Epithelial cell of prostate (primary cell): ENCODE data around the gene CYP4Z1.
A peak's percentile ranks its signal among the peaks of the same experiment; 100 is the strongest.
"Not testable (repeated sequence)": the region's sequence is repeated elsewhere in the genome, so short reads cannot be mapped to it uniquely, and the experiment has no call there.

Experiments used
- DNase-seq: peaks from one replicate; pipeline ENCODE4 v3.0.0-alpha.2; 2011; ENCODE audit warnings: low read depth, low spot score
- H3K27ac ChIP-seq: fragments of 450-650 bp; 2 replicates; pipeline ENCODE4 v1.5.1; 2017; ENCODE audit warnings: mild to moderate bottlenecking

The CYP4Z1 gene, protein sequence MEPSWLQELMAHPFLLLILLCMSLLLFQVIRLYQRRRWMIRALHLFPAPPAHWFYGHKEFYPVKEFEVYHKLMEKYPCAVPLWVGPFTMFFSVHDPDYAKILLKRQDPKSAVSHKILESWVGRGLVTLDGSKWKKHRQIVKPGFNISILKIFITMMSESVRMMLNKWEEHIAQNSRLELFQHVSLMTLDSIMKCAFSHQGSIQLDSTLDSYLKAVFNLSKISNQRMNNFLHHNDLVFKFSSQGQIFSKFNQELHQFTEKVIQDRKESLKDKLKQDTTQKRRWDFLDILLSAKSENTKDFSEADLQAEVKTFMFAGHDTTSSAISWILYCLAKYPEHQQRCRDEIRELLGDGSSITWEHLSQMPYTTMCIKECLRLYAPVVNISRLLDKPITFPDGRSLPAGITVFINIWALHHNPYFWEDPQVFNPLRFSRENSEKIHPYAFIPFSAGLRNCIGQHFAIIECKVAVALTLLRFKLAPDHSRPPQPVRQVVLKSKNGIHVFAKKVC

DNA sequence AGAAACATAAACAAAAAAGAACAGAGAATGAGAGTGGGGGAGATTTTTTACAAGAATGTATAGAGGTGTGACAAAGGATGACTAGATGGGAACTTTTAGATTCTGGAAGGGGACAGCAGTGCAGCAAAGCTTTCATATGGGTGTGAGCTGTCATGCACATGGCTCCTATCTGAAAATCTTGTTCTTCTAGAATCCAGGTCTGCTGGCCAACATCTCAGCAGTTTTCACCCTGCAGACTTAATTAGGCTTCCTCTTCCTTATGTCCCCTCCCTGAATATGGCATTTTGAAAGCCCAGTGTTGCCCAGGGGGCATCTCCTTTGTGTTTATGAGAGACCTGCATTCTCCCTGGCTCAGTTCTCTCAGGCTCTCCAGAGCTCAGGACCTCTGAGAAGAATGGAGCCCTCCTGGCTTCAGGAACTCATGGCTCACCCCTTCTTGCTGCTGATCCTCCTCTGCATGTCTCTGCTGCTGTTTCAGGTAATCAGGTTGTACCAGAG lies at the start of gene CYP4Z1:
Gene CYP4Z1, plus strand, starts transcription at position 135 of the 498 bp plus-strand sequence. Its CDS starts 260 bp downstream, at position 395.
- no peak within 1 kb of the TSS for H3K27ac ChIP-seq
- no peak for DNase-seq

DNA sequence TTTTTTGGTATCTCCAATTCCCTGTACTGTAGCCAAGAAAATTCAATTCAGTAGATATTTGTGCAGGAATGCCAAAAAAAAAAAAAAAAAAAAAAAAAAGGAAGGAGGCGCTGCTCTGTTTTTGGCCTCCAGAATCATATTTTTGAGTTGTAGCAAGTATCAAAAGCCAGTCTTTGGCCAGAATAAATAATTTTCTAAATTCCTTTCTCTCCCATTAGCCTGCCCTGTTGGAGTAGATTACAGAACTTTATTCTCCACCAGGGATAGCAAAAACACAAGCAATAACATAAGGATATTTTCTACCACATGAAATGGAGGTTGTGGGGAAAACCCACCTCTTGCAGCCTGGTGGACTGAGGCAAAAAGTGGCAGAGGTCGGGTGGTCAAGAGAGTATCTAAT lies 46.0 kb upstream of the CYP4Z1 start:
- H3K27ac ChIP-seq = no peak overlapping the region
- DNase-seq = no peak

DNA sequence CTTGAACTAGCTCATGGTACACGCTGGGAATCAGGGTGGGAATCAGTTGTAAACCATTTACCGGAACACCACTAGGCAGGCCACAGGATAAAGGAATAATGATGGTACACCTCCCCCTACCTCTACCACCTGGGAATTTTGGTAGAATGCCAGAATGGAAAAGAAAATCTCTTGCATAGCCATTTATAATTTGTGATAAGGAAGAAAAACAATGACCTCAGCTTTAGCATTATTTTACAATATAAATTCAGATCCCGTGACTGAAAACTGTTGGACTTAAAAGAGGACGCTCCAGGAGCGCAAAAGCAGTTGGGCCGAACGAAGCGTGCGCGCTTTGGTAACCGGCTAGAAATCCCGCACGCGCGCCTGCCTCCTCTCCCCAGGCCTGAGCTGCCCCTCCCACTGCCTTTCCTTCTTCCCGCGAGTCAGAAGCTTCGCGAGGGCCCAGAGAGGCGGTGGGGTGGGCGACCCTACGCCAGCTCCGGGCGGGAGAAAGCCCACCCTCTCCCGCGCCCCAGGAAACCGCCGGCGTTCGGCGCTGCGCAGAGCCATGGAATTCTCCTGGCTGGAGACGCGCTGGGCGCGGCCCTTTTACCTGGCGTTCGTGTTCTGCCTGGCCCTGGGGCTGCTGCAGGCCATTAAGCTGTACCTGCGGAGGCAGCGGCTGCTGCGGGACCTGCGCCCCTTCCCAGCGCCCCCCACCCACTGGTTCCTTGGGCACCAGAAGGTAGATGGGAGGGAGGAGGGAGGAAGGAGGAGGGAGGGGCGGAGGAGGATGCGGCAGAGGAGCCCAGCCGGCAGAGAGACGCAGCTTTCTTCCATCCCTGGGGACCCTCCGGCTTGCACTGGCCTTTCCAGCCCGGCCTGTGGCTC lies 43.5 kb upstream of the CYP4Z1 start, which contains the start of gene CYP4X1:
Gene CYP4X1, plus strand, starts transcription at position 402 of the 873 bp plus-strand sequence. Its CDS starts 149 bp downstream, at position 551.
- H3K27ac ChIP-seq = no peak within 1 kb of the TSS
- DNase-seq = no peak

DNA sequence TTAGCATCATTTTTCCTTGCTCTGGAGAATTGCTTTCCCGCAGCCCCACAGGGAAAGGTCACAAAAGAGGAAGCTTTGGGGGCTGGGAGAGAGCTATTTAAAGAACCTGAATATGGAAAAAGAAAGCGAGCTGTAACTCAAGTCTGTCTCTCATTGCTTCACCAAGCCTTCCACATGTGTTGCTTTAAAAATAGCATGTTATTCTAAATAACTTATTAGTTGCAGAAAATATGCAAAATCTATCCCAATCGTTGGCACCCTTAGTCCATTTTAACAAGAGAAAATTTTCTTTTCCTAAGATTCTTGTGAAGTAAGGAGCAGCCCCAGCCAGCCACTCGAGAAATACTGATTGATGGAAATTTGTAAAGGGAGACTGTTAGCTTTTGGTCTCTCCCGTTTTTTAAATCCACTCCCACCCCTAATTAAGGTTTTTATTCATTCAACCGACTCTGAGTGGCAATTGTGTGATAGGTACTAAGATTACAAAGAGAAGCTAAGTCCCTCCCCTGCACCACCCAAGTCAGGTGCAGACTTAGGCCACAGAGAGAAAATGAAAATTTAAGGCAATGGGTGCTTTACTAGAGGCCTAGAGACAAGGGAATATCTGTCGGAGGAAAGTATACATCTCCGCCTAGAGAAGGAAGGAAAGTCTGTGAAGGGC lies 42.8 kb upstream of the CYP4Z1 start:
- no peak overlapping the region for H3K27ac ChIP-seq
- DNase-seq = no peak

DNA sequence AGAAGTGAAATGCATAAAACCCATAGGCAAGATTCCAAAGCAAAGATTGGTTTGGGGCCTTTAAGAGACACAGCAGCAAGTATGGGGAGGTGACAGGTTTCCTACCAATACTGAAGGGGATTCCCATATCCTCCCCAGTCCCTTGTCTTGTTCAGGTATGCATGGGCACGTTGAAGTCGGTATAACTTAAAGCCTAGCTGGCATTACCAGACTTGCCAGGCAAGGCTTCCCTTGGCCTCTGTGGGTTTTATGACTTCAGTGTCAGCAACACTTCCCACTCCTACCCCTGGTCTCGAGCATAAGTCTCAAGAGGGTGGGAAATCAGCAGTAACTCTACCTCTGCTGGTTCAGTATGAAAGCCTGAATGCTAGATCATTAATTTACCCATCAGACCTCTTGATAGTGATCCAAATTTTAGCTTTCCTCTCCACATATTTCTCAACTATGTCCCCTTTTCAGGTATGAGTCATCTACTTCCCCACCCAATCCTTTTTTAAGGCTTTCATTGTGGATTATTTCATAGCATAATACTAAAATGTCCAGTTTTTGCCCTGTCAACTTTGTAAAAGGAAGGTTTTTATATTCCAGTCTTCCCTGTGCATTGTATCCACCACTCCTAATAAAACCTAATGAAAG lies 36.7 kb upstream of the CYP4Z1 start:
- peak overlapping the region; percentile 34 for H3K27ac ChIP-seq
- no peak for DNase-seq

DNA sequence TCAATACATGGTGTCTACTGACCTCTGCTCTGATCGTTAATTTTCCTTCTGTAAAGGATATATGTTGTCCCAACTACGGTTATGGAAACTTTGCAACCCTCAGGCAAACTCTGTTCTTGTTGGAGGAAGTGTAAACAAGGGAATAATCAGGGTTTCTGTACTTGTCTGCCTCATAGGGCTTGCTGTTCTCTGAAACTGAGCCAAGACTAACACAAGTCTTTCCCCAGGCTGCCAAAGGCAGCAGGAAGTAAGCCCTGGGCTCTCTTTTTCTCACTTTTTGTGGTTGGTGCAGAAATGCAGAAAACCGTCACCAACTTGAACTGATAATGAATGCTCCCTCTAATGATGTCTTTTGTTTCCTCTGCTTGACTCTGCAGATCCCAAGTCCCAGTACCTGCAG lies 36.0 kb upstream of the CYP4Z1 start:
- peak overlapping the region; percentile 34 for H3K27ac ChIP-seq
- DNase-seq = peak; percentile 57

DNA sequence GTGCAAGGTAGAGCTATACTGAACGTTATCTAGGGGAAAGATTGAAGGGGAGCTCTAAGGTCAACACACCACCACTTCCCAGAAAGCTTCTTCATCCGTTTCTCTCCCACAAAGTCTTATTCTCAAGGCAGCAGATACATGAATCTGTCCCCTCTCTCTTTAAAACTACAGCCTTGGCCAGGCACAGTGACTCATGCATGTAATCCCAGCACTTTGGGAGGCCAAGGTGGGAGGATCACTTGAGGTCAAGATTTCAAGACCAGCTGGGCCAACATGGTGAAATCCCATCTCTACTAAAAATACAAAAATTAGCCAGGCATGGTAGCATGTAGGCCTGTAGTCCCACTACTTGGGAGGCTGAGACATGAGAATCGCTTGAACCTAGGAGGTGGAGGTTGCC lies 35.4 kb upstream of the CYP4Z1 start:
- peak overlapping the region; percentile 34 for H3K27ac ChIP-seq
- no peak for DNase-seq

DNA sequence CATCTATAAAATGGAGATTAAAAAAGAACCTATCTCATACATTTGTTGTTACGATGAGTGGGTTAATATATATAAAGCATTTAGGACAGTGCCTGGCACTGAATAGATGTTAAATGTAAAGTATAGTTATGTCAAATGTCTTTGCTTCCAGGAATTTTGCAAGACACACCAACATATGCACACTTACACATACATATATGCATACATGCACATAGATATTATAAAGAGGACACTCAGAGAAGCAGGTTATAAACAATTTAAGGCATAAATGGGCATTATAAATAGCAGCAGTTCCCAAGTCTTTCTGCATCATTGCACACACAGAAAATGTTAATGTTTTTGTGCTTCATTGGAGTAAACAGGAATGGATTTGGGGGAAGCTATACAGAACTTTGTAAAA lies 30.3 kb upstream of the CYP4Z1 start:
- DNase-seq = no peak
- no peak overlapping the region for H3K27ac ChIP-seq

DNA sequence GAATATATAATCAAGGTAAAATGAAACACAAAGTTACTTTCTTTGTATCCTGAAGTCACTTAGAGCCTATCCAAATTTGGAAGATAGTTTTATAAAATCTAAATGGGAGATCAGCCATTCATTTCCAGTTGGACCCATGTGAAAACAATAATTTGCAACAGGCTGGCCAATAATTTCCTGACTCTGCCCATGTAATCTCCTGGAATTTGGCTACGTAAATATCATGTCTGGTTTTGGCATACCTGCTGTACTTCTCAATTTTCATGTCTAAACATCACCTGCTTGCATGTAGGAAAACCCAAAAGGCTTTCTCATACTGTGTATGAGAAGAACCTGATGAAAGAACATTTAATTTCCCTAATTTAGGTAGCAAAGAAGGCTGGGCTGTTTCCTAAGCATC lies 7.7 kb upstream of the CYP4Z1 start:
- DNase-seq = no peak
- H3K27ac ChIP-seq = no peak overlapping the region

DNA sequence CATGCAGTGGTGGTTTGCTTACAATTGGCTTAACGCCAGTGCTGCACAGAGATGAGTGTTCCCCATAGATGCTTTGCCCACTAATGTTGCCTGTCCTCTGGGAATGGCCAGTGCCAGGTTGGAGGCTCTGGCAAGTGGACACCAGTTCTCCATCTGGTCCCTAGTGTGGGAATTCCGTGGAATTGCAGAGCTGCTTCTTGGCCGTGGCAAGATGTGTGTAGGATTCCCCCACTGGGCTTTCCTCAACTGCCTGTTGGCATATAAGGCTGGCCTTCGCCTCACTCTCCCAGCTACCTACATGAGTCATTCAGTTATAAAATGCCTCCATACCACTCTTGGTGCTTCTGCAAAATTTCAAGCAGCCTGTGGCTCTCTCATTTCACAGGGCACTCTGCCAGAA lies 2.0 kb downstream of the CYP4Z1 start:
- not testable (repeated sequence) for H3K27ac ChIP-seq, DNase-seq

DNA sequence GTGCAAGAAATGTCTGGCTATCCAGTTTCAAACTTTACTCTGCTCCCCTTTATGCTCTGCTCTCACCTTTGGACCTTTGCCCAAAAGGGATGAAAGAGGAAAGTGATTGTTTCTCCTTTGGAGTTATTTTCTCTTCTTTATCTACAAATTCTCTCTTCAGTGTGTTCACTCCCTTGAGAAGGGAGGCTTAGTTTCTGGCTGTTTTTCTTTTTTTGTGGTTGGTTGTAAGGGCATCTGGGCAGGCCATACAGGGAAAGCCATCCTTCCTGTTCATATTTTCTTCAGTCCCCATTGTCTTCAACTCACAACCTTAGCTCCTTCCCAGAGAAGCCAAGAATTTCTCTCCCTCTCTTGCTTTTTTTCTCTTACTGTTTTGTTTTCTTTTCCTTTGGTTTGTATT lies 2.5 kb downstream of the CYP4Z1 start:
- not testable (repeated sequence) for DNase-seq, H3K27ac ChIP-seq

DNA sequence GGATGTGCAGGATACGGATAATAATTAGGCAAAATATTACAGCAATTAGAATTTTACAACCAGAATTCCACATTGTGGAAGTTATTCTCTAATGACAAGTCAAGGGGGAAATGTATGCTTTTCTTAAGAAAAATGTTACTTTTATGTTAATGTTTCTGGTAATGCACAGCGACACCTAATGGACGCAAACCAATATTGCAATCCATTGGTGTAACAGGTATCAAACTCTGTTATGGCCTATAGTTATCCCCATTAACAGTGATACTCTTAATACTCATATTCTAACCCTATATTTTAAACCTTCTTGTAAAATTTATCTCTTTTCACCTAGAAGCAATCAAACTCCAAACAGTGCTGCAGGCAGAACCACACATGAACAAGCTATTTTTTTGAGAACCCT lies 22.3 kb downstream of the CYP4Z1 start:
- H3K27ac ChIP-seq, DNase-seq: not testable (repeated sequence)

DNA sequence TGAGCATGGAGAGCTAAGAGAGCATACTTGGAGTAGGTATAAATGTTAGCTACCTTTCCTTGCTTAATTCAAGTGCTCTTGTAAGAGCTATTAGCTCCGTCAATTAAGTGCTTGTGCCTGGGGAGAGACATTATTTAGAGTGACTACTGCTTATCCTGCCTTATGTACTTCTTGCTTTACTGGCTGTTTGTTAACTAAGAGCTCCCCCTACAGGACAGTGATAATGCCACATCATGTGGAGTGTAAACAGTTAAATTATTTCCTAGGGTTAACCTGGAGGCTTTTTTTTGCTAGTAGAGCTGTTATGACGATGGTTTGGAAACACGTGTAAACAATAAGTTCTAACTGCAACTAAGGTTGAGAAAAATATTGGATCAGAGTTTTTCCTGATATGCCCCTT lies 24.4 kb downstream of the CYP4Z1 start:
- DNase-seq, H3K27ac ChIP-seq: not testable (repeated sequence)

DNA sequence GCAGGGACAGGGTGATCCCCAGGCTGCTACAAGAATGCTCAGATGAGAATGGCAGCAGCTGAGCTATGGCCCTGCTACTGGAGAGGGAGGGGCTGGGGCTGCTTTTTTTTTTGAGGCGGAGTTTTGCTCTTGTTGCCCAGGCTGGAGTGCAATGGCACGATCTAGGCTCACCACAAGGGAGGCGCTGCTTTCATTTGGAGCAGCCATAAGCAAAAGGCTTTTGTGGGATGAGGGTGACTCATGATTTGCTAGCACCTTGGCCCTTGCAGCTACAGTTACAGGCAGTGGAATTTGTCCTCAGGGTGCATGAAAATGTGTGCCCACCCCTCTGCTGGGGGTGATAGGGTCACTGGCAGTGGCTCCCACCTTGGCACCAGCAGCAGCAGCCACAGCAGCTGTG lies 37.8 kb downstream of the CYP4Z1 start:
- no peak overlapping the region for H3K27ac ChIP-seq
- no peak for DNase-seq

DNA sequence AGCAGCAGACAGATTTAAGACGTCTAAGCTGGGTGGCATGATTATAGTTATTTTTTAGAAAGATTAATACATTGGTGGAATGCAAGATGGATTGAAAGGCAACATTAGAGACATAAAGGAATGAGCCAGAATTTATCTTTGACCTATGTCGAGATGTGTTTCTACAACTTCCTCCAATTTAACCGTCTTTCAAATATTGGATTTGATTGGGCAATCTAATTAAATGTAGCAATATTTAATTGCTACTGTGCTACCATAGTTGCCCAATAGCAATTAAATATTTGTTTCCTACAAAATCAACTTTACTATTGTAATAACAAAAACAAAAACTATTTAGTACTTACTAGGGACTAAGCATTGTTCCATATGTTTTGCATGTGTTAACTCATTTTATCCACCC lies 39.8 kb downstream of the CYP4Z1 start:
- no peak overlapping the region for H3K27ac ChIP-seq

DNA sequence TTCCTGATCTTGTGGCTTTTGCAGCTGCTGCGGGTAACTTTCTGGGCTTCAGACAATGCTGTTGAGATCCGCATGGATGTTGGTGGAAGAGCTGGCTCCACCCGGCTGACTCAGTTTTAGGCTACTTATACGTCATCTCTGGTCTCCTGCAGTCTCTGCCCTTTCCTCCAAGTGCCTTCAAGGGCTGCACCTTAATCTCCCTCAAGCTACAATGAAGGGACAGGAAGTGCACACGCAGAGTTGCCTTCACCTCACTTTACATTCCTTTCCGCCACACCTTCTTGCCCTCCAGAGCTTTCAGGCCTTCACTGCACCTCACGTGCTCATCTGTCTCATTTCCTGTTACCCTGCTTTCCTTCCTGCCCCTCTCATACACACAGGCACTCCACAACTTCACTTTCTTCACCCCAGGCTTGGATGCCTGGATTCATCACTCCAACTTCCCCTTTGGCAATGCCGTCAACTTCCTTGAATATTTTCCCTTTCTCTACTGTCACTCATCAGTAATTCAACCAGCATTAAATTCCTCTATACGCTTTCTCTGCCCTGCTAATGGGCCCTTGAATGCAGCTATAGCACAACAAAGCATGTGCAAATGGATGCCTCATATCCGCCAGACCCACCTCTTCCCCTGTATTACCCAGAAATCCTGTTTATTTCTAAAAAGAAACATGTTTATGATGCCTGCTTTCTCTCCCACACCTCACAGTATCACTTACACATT lies 41.0 kb downstream of the CYP4Z1 start:
- H3K27ac ChIP-seq = peak overlapping the region; percentile 55
- DNase-seq = peak; percentile 68

More for the DNA sequence above, 39.8 kb downstream of the CYP4Z1 start:
- no peak for DNase-seq

DNA sequence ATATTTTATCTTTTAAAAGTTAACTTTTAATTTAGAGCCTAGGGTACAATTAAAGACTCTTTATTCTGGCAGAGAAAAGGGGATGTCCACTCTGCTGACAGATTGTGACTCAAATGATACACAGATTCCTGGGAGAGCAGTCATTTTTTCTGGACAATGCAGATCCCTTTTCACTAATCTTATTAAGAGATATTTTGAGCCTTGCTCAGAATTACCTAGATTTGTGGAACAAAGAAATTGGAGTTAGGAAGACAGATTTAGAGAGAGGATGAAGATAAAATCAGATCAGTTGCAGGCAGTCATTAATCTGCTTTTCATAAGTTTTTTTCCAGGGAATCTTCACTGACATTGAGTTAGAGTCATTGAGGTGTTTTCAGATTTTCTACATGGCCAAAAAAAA lies 42.5 kb downstream of the CYP4Z1 start:
- H3K27ac ChIP-seq, DNase-seq: not testable (repeated sequence)

DNA sequence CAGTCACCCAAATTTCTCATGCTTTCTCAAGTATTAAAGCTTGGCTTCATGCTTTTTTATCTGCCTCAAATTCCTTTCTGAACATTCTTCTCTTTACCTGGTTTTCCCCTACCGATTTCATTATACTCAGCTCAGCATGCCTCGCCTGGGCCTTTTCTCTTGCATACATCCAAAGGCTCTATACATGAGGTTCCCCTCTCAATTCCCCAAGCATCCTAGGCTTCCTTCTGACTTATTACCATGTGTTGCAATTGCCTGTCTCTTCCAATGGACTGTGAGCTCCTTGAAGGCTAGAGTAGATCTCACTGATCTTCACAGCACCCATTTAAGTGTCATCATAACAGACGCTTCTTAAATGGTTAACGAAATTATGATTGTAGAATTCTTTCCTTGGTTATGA lies 46.1 kb downstream of the CYP4Z1 start:
- H3K27ac ChIP-seq = no peak overlapping the region
- DNase-seq = no peak

DNA sequence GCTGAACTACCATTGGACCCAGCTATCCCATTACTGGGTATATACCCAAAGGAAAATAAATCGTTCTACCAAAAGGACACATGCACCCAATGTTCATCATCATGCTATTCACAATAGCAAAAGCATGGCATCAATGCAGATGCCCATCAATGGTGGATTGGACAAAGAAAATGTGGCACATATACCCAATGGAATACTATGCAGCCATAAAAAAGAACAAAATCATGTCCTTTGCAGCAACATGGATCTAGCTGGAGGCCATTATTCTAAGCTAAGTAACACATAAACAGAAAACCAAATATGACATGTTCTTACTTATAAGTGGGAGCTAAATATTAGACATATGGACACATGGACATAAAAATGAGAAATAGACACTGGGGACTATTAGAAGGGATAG lies 54.0 kb downstream of the CYP4Z1 start:
- H3K27ac ChIP-seq, DNase-seq: not testable (repeated sequence)
